ENCODE data around the gene GCLC. TPM values are rescaled to one million over a fixed set of nuclear protein-coding genes. Genes with fewer than 3 reads are reported as not detected.
"Not testable (repeated sequence)": the region's sequence is repeated elsewhere in the genome, so short reads cannot be mapped to it uniquely, and the experiment has no call there.

The GCLC gene
- total RNA-seq, 1 donor from 2014 or later: 26.7 TPM

DNA sequence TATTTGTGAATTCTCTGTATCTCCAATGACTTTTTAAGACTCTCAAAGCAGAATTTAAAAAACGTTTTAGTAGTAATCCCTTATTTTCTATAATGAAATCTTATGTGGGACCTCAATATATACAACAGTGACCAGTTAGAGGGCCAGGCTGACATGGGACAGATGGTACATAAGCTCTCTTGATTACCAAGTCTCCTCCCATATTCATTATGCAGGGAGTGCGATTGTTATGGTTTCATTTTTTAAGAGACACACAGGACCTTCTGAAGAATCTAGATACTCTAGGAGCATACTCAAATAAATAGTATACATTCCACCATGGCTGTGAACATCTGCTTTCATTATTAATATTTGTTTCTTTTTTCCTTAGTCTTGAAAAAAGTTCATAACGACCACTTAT lies 43.5 kb downstream of the GCLC start:
- intact Hi-C loops (cut with DNase I): no loop called here

DNA sequence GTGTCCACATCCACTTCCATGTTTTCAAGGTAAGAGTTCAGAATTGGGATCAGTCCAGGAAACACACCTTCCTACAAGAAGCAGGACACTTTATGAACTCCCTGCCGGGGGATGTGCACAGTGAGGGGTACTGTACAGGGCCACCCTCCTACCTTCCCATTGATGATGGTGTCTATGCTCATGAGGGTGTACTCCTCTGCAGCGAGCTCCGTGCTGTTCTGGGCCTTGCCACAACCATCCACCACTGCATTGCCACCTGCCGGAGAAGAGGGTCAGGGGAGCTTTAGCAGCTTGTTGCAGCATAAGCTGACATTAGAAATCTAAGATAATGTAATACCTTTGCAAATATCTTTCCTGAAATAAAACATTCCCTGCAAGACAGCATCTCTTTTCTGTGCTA lies 44.8 kb downstream of the GCLC start:
- no peak for ATAC-seq
- no peak for DNase-seq (ENCODE audit: missing footprints)
- intact Hi-C loops (cut with DNase I): no loop called here

More for the DNA sequence above, 43.5 kb downstream of the GCLC start:
- DNase-seq (ENCODE audit: missing footprints) (no peak), ATAC-seq (no peak)

DNA sequence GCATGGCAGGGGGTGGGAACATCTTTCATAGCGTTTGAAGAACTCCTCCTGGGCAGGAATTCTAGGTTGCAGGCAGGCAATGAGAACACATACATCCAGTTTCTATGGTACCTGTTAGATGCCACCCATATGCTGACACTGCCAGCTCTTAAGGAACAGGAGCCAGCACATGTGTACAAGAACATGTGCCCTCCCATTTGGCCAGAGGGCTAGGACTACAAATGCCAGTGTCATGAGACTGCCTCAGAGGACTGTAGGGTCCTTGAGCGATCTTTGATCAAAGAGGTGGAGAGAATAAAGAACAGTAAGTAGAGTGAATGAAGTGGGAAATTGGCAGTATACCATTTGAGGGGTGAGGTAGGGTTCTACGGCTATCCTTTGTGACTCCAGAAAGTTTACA lies 45.8 kb downstream of the GCLC start:
- intact Hi-C loops (cut with DNase I): no loop called here
- DNase-seq (ENCODE audit: missing footprints): no peak
- no peak for ATAC-seq

DNA sequence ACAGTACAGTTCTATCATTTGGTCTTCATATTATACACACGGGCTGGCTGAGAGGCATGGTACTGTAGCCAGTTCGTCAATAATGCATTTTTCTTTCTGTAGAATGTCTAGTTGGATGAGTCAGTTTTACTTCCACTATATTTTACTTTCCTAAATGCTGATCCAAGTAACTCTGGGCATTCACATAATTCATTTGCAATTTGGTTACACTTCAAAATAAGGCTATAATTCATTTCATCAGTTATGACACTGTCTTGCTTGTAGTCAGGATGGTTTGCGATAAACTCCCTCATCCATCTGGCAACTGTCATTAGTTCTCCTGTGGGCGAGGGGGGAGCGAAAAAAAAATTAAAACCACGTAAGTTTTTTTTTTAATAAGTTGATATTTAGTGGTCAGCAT lies 46.3 kb downstream of the GCLC start:
- no peak for DNase-seq (ENCODE audit: missing footprints)
- no peak for ATAC-seq
- intact Hi-C loops (cut with DNase I): no loop called here

DNA sequence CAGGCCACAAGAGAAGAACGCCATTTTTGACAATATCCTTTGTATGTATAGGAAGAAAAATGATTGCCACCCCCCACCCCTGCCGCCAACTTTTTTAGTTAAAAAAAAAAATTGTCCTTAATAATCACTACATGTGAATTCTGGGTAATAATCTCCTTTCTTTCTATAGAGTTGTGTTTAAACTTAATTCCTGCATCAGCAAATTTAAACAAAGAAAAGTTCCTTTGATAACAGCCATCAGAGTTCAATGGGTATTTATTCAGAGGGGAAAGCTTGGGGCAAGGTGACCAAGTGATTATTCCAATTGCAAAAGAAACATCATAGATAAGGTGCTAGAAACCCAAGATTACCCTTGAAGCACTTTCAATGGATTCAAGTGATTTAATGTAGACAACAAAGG lies 47.0 kb downstream of the GCLC start:
- no peak for ATAC-seq
- intact Hi-C loops (cut with DNase I): no loop called here

DNA sequence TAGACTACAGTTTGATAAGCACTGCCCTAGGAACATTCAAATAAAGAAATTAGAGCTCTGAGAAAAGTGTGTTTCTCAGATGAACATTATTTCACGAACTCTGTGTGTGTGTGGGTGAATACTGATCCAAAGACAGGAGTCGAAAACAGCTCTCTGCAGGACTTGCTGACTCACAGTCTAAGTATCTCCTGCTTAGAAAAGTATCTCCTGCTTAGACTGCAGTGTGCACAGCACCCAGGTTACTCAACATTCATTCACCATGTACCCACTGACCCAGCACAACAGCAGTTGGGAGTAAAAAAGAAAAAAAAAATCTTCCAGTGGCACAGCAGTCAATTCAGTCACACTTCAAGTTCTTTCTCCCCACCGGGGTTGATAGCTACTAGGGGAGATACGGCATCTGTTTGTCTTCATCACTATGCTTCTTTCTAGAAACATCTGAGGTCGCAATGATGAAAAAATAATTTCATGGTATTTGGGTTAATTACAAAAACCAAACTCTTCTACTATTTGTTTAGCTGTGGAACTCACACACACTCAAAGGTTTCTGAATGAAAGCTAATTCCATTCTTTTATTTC lies 48.0 kb downstream of the GCLC start:
- ATAC-seq: no peak
- intact Hi-C loops (cut with DNase I): no loop called here

More for the DNA sequence above, 47.0 kb downstream of the GCLC start:
- no peak for DNase-seq (ENCODE audit: missing footprints)

GRCh38 chr6:53495506-53496499 lies 49.1 kb downstream of the GCLC start:
- DNase-seq (ENCODE audit: missing footprints) (no peak), ATAC-seq (no peak)
- intact Hi-C loops (cut with DNase I): no loop called here

More for the DNA sequence above, 48.0 kb downstream of the GCLC start:
- DNase-seq (ENCODE audit: missing footprints): no peak

GRCh38 chr6:53494076-53494475 lies 50.8 kb downstream of the GCLC start:
- ATAC-seq (no peak), DNase-seq (ENCODE audit: missing footprints) (no peak)
- intact Hi-C loops (cut with DNase I): loop anchor here (5.0 kb wide), 2 partner anchors 158 to 463 kb away; no protein-coding TSS in a partner anchor

GRCh38 chr6:53493635-53494025 lies 51.3 kb downstream of the GCLC start:
- ATAC-seq: no peak

GRCh38 chr6:53492860-53493634 lies 51.9 kb downstream of the GCLC start:
- ATAC-seq (peak; percentile 68), DNase-seq (ENCODE audit: missing footprints) (no peak)
- intact Hi-C loops (cut with DNase I): loop anchor here (2.0 to 5.0 kb wide), 4 partner anchors 52 to 464 kb away; partner anchors contain the start of gene GCLC

More at GRCh38 chr6:53493635-53494025, 51.3 kb downstream of the GCLC start:
- no peak for DNase-seq (ENCODE audit: missing footprints)
- intact Hi-C loops (cut with DNase I): loop anchor here (2.0 to 5.0 kb wide), 4 partner anchors 51 to 464 kb away; partner anchors contain the start of gene GCLC

- intact Hi-C loops (cut with DNase I): loop anchor here (10.0 kb wide), 2 partner anchors 192 to 492 kb away; partner anchors contain the start of gene GSTA4
- ATAC-seq (no peak), DNase-seq (ENCODE audit: missing footprints) (no peak)
Measured at GRCh38 chr6:53487080-53487479, 57.8 kb downstream of the GCLC start.

DNA sequence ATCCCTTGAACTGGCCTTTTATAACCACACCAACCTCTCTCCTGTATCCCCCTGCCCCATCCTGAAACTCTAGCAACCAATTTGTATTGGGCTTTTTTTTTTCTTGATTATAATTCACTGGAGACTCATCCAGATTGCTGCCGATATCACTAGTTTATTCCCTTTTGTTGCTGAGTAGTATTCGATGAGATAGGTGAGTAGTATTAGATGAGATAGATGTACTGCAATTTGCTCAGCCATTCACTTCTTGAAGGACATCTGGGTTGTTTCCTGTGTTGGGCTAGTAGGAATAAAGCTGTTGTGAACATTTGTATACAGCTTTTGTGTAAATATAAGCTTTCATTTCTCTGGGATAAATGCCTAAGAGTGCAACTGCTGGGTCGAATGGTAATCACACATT lies 58.2 kb downstream of the GCLC start:
- intact Hi-C loops (cut with DNase I): loop anchor here (10.0 kb wide), 2 partner anchors 192 to 492 kb away; partner anchors contain the start of gene GSTA4
- no peak for DNase-seq (ENCODE audit: missing footprints)
- no peak for ATAC-seq

GRCh38 chr6:53484476-53485280 lies 60.2 kb downstream of the GCLC start:
- DNase-seq (ENCODE audit: missing footprints) (no peak), ATAC-seq (peak; percentile 59)
- intact Hi-C loops (cut with DNase I): loop anchor here (1.0 to 10.0 kb wide), 6 partner anchors 42 to 490 kb away; partner anchors contain the start of gene GSTA4

GRCh38 chr6:53483423-53484353 lies 61.2 kb downstream of the GCLC start:
- ATAC-seq (peak; percentile 79), DNase-seq (ENCODE audit: missing footprints) (peak; percentile 73)
- intact Hi-C loops (cut with DNase I): loop anchor here (1.0 to 10.0 kb wide), 6 partner anchors 41 to 489 kb away; partner anchors contain the start of gene GSTA4

GRCh38 chr6:53481323-53481722 lies 63.6 kb downstream of the GCLC start:
- intact Hi-C loops (cut with DNase I): loop anchor here (5.0 to 10.0 kb wide), 5 partner anchors 39 to 487 kb away; partner anchors contain the start of gene GSTA4
- DNase-seq (ENCODE audit: missing footprints): no peak
- ATAC-seq: no peak

DNA sequence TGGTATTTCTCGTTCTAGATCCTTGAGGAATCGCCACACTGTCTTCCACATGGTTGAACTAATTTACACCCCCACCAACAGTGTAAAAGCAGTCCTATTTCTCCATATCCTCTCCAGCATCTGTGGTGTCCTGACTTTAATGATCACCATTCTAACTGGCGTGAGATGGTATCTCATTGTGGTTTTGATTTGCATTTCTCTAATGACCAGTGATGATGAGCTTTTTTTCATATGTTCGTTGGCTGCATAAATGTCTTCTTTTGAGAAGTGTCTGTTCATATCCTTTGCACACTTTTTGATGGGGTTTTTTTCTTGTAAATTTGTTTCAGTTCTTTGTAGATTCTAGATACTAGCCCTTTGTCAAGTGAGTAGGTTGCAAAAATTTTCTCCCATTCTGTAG lies 64.1 kb downstream of the GCLC start:
- intact Hi-C loops (cut with DNase I): loop anchor here (5.0 to 10.0 kb wide), 5 partner anchors 38 to 486 kb away; partner anchors contain the start of gene GSTA4
- ATAC-seq; DNase-seq (ENCODE audit: missing footprints): not testable (repeated sequence)

GRCh38 chr6:53479871-53480270 lies 65.0 kb downstream of the GCLC start:
- DNase-seq (ENCODE audit: missing footprints) (no peak), ATAC-seq (no peak)
- intact Hi-C loops (cut with DNase I): loop anchor here (5.0 to 10.0 kb wide), 5 partner anchors 38 to 485 kb away; partner anchors contain the start of gene GSTA4

Data from Right ventricle myocardium inferior (tissue), 1 donor.